CD14-positive monocyte (primary cell): ENCODE results near the gene CAMTA1. TPM values are rescaled to one million over a fixed set of nuclear protein-coding genes. Genes with fewer than 3 reads are reported as not detected.

ENCODE experiments used
- DNase-seq, 3 donors: peaks; one replicate each; pipeline ENCODE4 v3.0.0-alpha.2; 2011 to 2022
- H2AFZ ChIP-seq: 2 replicates; pipeline ENCODE4 v1.6.0; 2012; ENCODE audit warnings: mild to moderate bottlenecking, low read depth, low read length, inconsistent platforms; ENCODE audit not compliant: insufficient read depth, poor library complexity, severe bottlenecking
- H3K27ac ChIP-seq, 2 donors: 1 replicate in 1 of 2; 2 replicates in 1 of 2; pipeline ENCODE4 v1.5.1; 2012 to 2013; ENCODE audit warnings: low read length in 2 of 2, control low read depth in 1 of 2, inconsistent platforms in 1 of 2, low read depth in 1 of 2, mild to moderate bottlenecking in 1 of 2
- H3K27me3 ChIP-seq, 2 donors: one replicate each; pipeline versions ENCODE4 v1.6.0 to v1.6.1; 2011 to 2013; ENCODE audit warnings: low read length in 2 of 2; ENCODE audit not compliant: control insufficient read depth in 2 of 2, insufficient read depth in 2 of 2
- H3K36me3 ChIP-seq, 2 donors: replicated peaks in 1 of 2; 1 replicate in 1 of 2; 2 replicates in 1 of 2; pipeline versions ENCODE4 v1.5.1 to v1.6.1; 2012 to 2013; ENCODE audit warnings: low read length in 2 of 2, control low read depth in 1 of 2, inconsistent platforms in 1 of 2, mild to moderate bottlenecking in 1 of 2; ENCODE audit not compliant: insufficient read depth in 2 of 2, control insufficient read depth in 1 of 2
- H3K4me1 ChIP-seq, 2 donors: 1 replicate in 1 of 2; 2 replicates in 1 of 2; pipeline versions ENCODE4 v1.5.1 to v1.6.1; 2012 to 2013; ENCODE audit warnings: low read length in 2 of 2, control low read depth in 1 of 2, inconsistent platforms in 1 of 2, mild to moderate bottlenecking in 1 of 2, moderate library complexity in 1 of 2; ENCODE audit not compliant: insufficient read depth in 2 of 2, control insufficient read depth in 1 of 2
- H3K4me2 ChIP-seq: replicated peaks from 2 replicates; pipeline ENCODE3; 2012; ENCODE audit warnings: low read length, moderate library complexity, mild to moderate bottlenecking; ENCODE audit not compliant: poor library complexity, severe bottlenecking; ENCODE audit errors: extremely low read depth
- H3K4me3 ChIP-seq, 3 experiments: fragments of 200-600 bp in 1 of 3; sonication (generic) in 1 of 3; replicated peaks in 1 of 3; 1 replicate in 2 of 3; 2 replicates in 1 of 3; pipeline ENCODE4 v1.5.1; 2011 to 2013; ENCODE audit warnings: low read length in 3 of 3, mild to moderate bottlenecking in 3 of 3, control low read depth in 2 of 3, low read depth in 2 of 3, inconsistent platforms in 1 of 3, moderate library complexity in 1 of 3
- H3K79me2 ChIP-seq: 2 replicates; pipeline ENCODE4 v1.6.0; 2012; ENCODE audit warnings: mild to moderate bottlenecking, control low read depth, inconsistent platforms, low read length, moderate library complexity; ENCODE audit not compliant: insufficient read depth
- H3K9ac ChIP-seq: 2 replicates; pipeline ENCODE4 v1.6.0; 2017; ENCODE audit warnings: low read length, mild to moderate bottlenecking; ENCODE audit not compliant: insufficient read depth, poor library complexity, severe bottlenecking
- H3K9me3 ChIP-seq, 2 donors: replicated peaks in 1 of 2; 1 replicate in 1 of 2; 2 replicates in 1 of 2; pipeline versions ENCODE4 v1.5.1 to v1.6.1; 2012 to 2013; ENCODE audit warnings: low read length in 2 of 2, control low read depth in 1 of 2; ENCODE audit not compliant: control insufficient read depth in 1 of 2, insufficient read depth in 1 of 2
- H4K20me1 ChIP-seq: 2 replicates; pipeline ENCODE4 v1.6.0; 2012; ENCODE audit warnings: mild to moderate bottlenecking, low read length, control low read depth, moderate library complexity; ENCODE audit not compliant: insufficient read depth
- H3K27ac Mint-ChIP-seq, 7 donors: one replicate each; pipeline ENCODE4 v1.8.0; 2020; ENCODE audit warnings: mild to moderate bottlenecking in 7 of 7, mixed read lengths in 7 of 7, moderate library complexity in 6 of 7, inconsistent platforms in 2 of 7
- H3K27me3 Mint-ChIP-seq, 3 donors: one replicate each; pipeline ENCODE4 v1.8.0; 2021 to 2022; ENCODE audit warnings: low read depth in 3 of 3, mild to moderate bottlenecking in 3 of 3, mixed read lengths in 3 of 3, moderate library complexity in 3 of 3, inconsistent platforms in 1 of 3
- H3K36me3 Mint-ChIP-seq, 2 donors: one replicate each; pipeline ENCODE4 v1.8.0; 2020; ENCODE audit warnings: mixed read lengths in 2 of 2, inconsistent platforms in 1 of 2, mild to moderate bottlenecking in 1 of 2
- H3K4me1 Mint-ChIP-seq: one replicate; pipeline ENCODE4 v1.8.0; 2020; ENCODE audit warnings: mild to moderate bottlenecking, mixed read lengths
- H3K4me3 Mint-ChIP-seq, 2 donors: one replicate each; pipeline ENCODE4 v1.8.0; 2020; ENCODE audit warnings: mild to moderate bottlenecking in 2 of 2, mixed read lengths in 2 of 2, moderate library complexity in 1 of 2
- H3K9me3 Mint-ChIP-seq, 7 donors: one replicate each; pipeline ENCODE4 v1.8.0; 2020 to 2022; ENCODE audit warnings: mixed read lengths in 7 of 7, mild to moderate bottlenecking in 6 of 7, moderate library complexity in 6 of 7, inconsistent platforms in 2 of 7
- CTCF ChIP-seq: fragments of 200-600 bp; IDR thresholded peaks from one replicate; pipeline ENCODE4 v1.8.0; 2022; ENCODE audit warnings: antibody characterized with exemption, mild to moderate bottlenecking
- WGBS: methylation state at CpG from one replicate; pipeline ENCODE4 v1.1.5; 2013; ENCODE audit warnings: missing lambda C conversion rate; ENCODE audit not compliant: insufficient coverage; 5-methylcytosine and 5-hydroxymethylcytosine counted together
- intact Hi-C, 2 donors: fragments of 100-400 bp; cut with micrococcal nuclease; formaldehyde crosslinking; loops; one replicate each; pipeline versions ENCODE4 v1.15.0 to v1.15.1; 2023
- polyA plus RNA-seq, 3 donors: library from polyadenylated mRNA; depleted of rRNA in 1 of 3; unstranded in 2 of 3; stranded (reverse) in 1 of 3; fragments of 300-500 nt in 2 of 3; fragments of >200 nt in 1 of 3; fragmentation: Illumina TruSeq in 2 of 3; gene quantifications; 1 replicate in 2 of 3; 2 replicates in 1 of 3; pipeline ENCODE4 v1.2.3, GENCODE V29; 2012 to 2021

CAMTA1 gene
- polyA plus RNA-seq, 3 donors = 52.0 to 89.6 (median 78.3) TPM

- H3K27me3 ChIP-seq = no peaks in the 10 kb centered on the region
- H3K4me2 ChIP-seq = no peak overlapping the region
- intact Hi-C loops = loop anchor here in 1 of 2 donors (10.0 kb wide), 1 partner anchor 94 kb away; no protein-coding TSS in a partner anchor
- H3K27ac Mint-ChIP-seq = no peak overlapping the region
- no peaks in the 10 kb centered on the region for H4K20me1 ChIP-seq
- H3K9me3 Mint-ChIP-seq = peaks cover 0 to 2% (median 0%) of the 10 kb centered on the region in 7 donors
- no peak overlapping the region for H3K27ac ChIP-seq
- H2AFZ ChIP-seq = no peak overlapping the region
- no peak overlapping the region for H3K4me3 ChIP-seq
- TF ChIP-seq CTCF = no peak
- WGBS = no CpG with 5 or more reads among the region's 2 CpGs
- no peaks in the 10 kb centered on the region for H3K27me3 Mint-ChIP-seq
- H3K9me3 ChIP-seq = no peaks in the 10 kb centered on the region
- H3K4me3 Mint-ChIP-seq = no peak overlapping the region
- peaks cover 19 to 23% of the 10 kb centered on the region in 2 donors for H3K36me3 Mint-ChIP-seq
- H3K4me1 Mint-ChIP-seq = no peaks in the 10 kb centered on the region
- no peak overlapping the region for H3K9ac ChIP-seq
- H3K4me1 ChIP-seq = no peaks in the 10 kb centered on the region
- peaks cover 3 to 9% of the 10 kb centered on the region in 2 donors for H3K36me3 ChIP-seq
- no peaks in the 10 kb centered on the region for H3K79me2 ChIP-seq
- DNase-seq = no peak
Measured at GRCh38 chr1:6888870-6889269, 103.6 kb downstream of the CAMTA1 start.

- Histone ChIP-seq H3K9me3 (no peaks in the 10 kb centered on the region), H3K27me3 (no peaks in the 10 kb centered on the region), H2AFZ (no peak overlapping the region), H3K36me3 (peaks cover 3 to 9% of the 10 kb centered on the region in 2 donors), H3K79me2 (no peaks in the 10 kb centered on the region), H3K4me2 (no peak overlapping the region), H3K9ac (no peak overlapping the region), H3K4me3 (no peak overlapping the region), H3K4me1 (no peaks in the 10 kb centered on the region), H4K20me1 (no peaks in the 10 kb centered on the region), H3K27ac (no peak overlapping the region)
- peak; percentile 16 to 39 (median 35) for DNase-seq
- peaks cover 0 to 2% (median 0%) of the 10 kb centered on the region in 7 donors for H3K9me3 Mint-ChIP-seq
- peaks cover 19 to 21% of the 10 kb centered on the region in 2 donors for H3K36me3 Mint-ChIP-seq
- TF ChIP-seq CTCF = peak; percentile 84
- no peaks in the 10 kb centered on the region for H3K4me1 Mint-ChIP-seq
- no peaks in the 10 kb centered on the region for H3K27me3 Mint-ChIP-seq
- intact Hi-C loops = loop anchor here (5.0 to 10.0 kb wide), 2 partner anchors 95 to 168 kb away; no protein-coding TSS in a partner anchor
- H3K27ac Mint-ChIP-seq = no peak overlapping the region
- H3K4me3 Mint-ChIP-seq = no peak overlapping the region
- 20% methylated on average over 2 of the region's 3 CpGs for WGBS
Measured at GRCh38 chr1:6889875-6890480, 104.7 kb downstream of the CAMTA1 start.
